Measurements from ENCODE around the gene ATP6V0D1.

The ATP6V0D1 gene

GRCh38 chr16:67441271-67441753, 39.6 kb downstream of the ATP6V0D1 start:
- Histone ChIP-seq H3K27ac (ENCODE audit: extremely low read depth, low read depth, low read length) (no peak overlapping the region), H3K4me3 (ENCODE audit: low read depth, low read length) (no peak overlapping the region), H3K4me1 (ENCODE audit: control insufficient read depth, insufficient read depth, low read length) (no peaks in the 10 kb centered on the region), H3K36me3 (ENCODE audit: control insufficient read depth in 2 of 2, insufficient read depth in 1 of 2, low read length in 2 of 2) (peaks cover 0 to 87% of the 10 kb centered on the region in 2 experiments; a peak in 1 of 3 replicates), H3K9me3 (ENCODE audit: control insufficient read depth, insufficient read depth, low read depth, low read length) (no peaks in the 10 kb centered on the region)
- ChIA-PET POLR2A (interaction anchor here (0.6 kb wide), 1 partner anchor 9 kb away, joined by 3 read pairs; no protein-coding TSS in a partner anchor), CTCF (interaction anchor here (0.7 to 2.2 kb wide), 4 partner anchors 8 to 18 kb away, joined by 3 to 9 read pairs (median 3); no protein-coding TSS in a partner anchor)
- 0 out of 2 replicates have a peak, but pooled peaks have one; percentile 16 for TF ChIP-seq KLF1 (tag by site-specific recombination; IDR thresholded peaks at IDR 0.05)
- 0 out of 2 replicates have a peak, but pooled peaks have one; percentile 21 for TF ChIP-seq ZIC2 (tag by site-specific recombination; IDR thresholded peaks at IDR 0.05)
- no peak for TF ChIP-seq ZNF624 (tag by site-specific recombination; IDR thresholded peaks at IDR 0.05)
- no peak for TF ChIP-seq ZFHX2 (tag by site-specific recombination; conservative IDR thresholded peaks at IDR 0.05)
- no peak for TF ChIP-seq ZNF513 (tag by site-specific recombination; IDR thresholded peaks at IDR 0.05)
- no peak for TF ChIP-seq ZNF621 (tag by site-specific recombination; IDR thresholded peaks at IDR 0.05)

GRCh38 chr16:67438824-67439393, 42.0 kb downstream of the ATP6V0D1 start:
- Histone ChIP-seq H3K36me3 (ENCODE audit: control insufficient read depth in 2 of 2, insufficient read depth in 1 of 2, low read length in 2 of 2) (peaks cover 0 to 71% of the 10 kb centered on the region in 2 experiments; a peak in 1 of 3 replicates), H3K27ac (ENCODE audit: extremely low read depth, low read depth, low read length) (no peak overlapping the region)

More at GRCh38 chr16:67438824-67439393, 42.0 kb downstream of the ATP6V0D1 start:
- Histone ChIP-seq H3K4me3 (ENCODE audit: low read depth, low read length) (no peak overlapping the region), H3K4me1 (ENCODE audit: control insufficient read depth, insufficient read depth, low read length) (no peaks in the 10 kb centered on the region), H3K9me3 (ENCODE audit: control insufficient read depth, insufficient read depth, low read depth, low read length) (no peaks in the 10 kb centered on the region)
- TF ChIP-seq ZNF211 (tag by site-specific recombination; IDR thresholded peaks at IDR 0.05; ENCODE audit: low read depth): no peak
- TF ChIP-seq ZNF621 (tag by site-specific recombination; IDR thresholded peaks at IDR 0.05): no peak
- TF ChIP-seq ZNF426 (tag by site-specific recombination; IDR thresholded peaks at IDR 0.05): no peak
- TF ChIP-seq KLF10 (tag by site-specific recombination; IDR thresholded peaks at IDR 0.05): no peak
- no peak for TF ChIP-seq REST (tag by site-specific recombination; IDR thresholded peaks at IDR 0.05)
- no peak for TF ChIP-seq SP2 (tag by site-specific recombination; IDR thresholded peaks at IDR 0.05)
- TF ChIP-seq SCRT2 (tag by site-specific recombination; IDR thresholded peaks at IDR 0.05): no peak
- no peak for TF ChIP-seq ZNF654 (tag by site-specific recombination; IDR thresholded peaks at IDR 0.05; ENCODE audit: low read depth)
- no peak for TF ChIP-seq ZNF747 (tag by site-specific recombination; IDR thresholded peaks at IDR 0.05)
- TF ChIP-seq HOXC10 (CRISPR knock-in tag; IDR thresholded peaks at IDR 0.05): no peak
- TF ChIP-seq ZNF501 (tag by site-specific recombination; IDR thresholded peaks at IDR 0.05): no peak
- TF ChIP-seq AEBP2 (tag by site-specific recombination; IDR thresholded peaks at IDR 0.05; ENCODE audit: borderline replicate concordance): no peak
- TF ChIP-seq ZNF692 (tag by site-specific recombination; IDR thresholded peaks at IDR 0.05): no peak
- ChIA-PET CTCF (interaction anchor here (0.5 to 2.0 kb wide), 5 partner anchors 11 to 377 kb away, joined by 3 to 10 read pairs (median 3); no protein-coding TSS in a partner anchor), POLR2A (interaction anchor here (0.6 kb wide), 1 partner anchor 357 kb away, joined by 5 read pairs; no protein-coding TSS in a partner anchor)
